B cell (primary cell): ENCODE measurements around the gene GRID2. TPM values are rescaled to one million over a fixed set of nuclear protein-coding genes. Genes with fewer than 3 reads are reported as not detected.

Experiments
- ATAC-seq: fragments of 200-7000 bp; cut with Tn5 transposase; one replicate; pipeline ENCODE4 v1.10.0; 2021; ENCODE audit warnings: low read depth, mild to moderate bottlenecking, moderate number of reproducible peaks, moderate library complexity
- CTCF ChIA-PET: fragments of 350-600 bp; sonication (Branson Sonifier 250); formaldehyde crosslinking; loops from one replicate; lab custom pipeline; 2021; ENCODE audit warnings: antibody characterized with exemption, inconsistent platforms; lab: Charles Lee
- POLR2A ChIA-PET: fragments of 350-600 bp; sonication (Branson Sonifier 250); formaldehyde crosslinking; loops from one replicate; lab custom pipeline; 2021; ENCODE audit warnings: antibody characterized with exemption; lab: Charles Lee
- DNase-seq: peaks from one replicate; pipeline ENCODE4 v3.0.0; 2013
- H2AFZ ChIP-seq: 2 replicates; pipeline ENCODE4 v1.6.1; 2012; ENCODE audit warnings: mild to moderate bottlenecking, low read depth, low read length; ENCODE audit not compliant: insufficient read depth, poor library complexity, severe bottlenecking
- H3K27ac ChIP-seq, 2 donors: 1 replicate in 1 of 2; 2 replicates in 1 of 2; pipeline ENCODE4 v1.5.1; 2012 to 2013; ENCODE audit warnings: low read length in 2 of 2, mild to moderate bottlenecking in 2 of 2, moderate library complexity in 1 of 2
- H3K27me3 ChIP-seq, 4 experiments: fragments of 200-600 bp in 1 of 4; sonication (generic) in 1 of 4; replicated peaks in 1 of 4; 1 replicate in 2 of 4; 2 replicates in 2 of 4; pipeline versions ENCODE4 v1.6.1 to v1.7.0; 2013 to 2016; ENCODE audit warnings: low read length in 3 of 4, mild to moderate bottlenecking in 2 of 4, mixed read lengths in 1 of 4, moderate library complexity in 1 of 4; ENCODE audit not compliant: insufficient read depth in 4 of 4, control insufficient read depth in 3 of 4; ENCODE audit errors: control extremely low read depth in 1 of 4
- H3K36me3 ChIP-seq, 2 experiments: replicated peaks in 1 of 2; 1 replicate in 1 of 2; 2 replicates in 1 of 2; pipeline versions ENCODE4 v1.6.1 to v1.7.1; 2013; ENCODE audit warnings: low read length in 1 of 2; ENCODE audit not compliant: insufficient read depth in 2 of 2, control insufficient read depth in 1 of 2; ENCODE audit errors: control extremely low read depth in 1 of 2, extremely low read depth in 1 of 2
- H3K4me1 ChIP-seq, 2 donors: fragments of 200-600 bp in 1 of 2; sonication (generic) in 1 of 2; 1 replicate in 1 of 2; 2 replicates in 1 of 2; pipeline versions ENCODE4 v1.5.1 to v1.6.1; 2013 to 2017; ENCODE audit warnings: low read length in 2 of 2; ENCODE audit not compliant: control insufficient read depth in 2 of 2, insufficient read depth in 2 of 2
- H3K4me2 ChIP-seq: replicated peaks from 2 replicates; pipeline ENCODE3; 2012; ENCODE audit warnings: mild to moderate bottlenecking, low read depth, low read length; ENCODE audit not compliant: poor library complexity, severe bottlenecking
- H3K4me3 ChIP-seq, 5 experiments: fragments of 200-600 bp in 1 of 5; sonication (generic) in 1 of 5; 1 replicate in 3 of 5; 2 replicates in 2 of 5; pipeline versions ENCODE4 v1.5.1 to v1.7.0; 2011 to 2016; ENCODE audit warnings: low read length in 4 of 5, mild to moderate bottlenecking in 4 of 5, low read depth in 2 of 5, control low read depth in 1 of 5, moderate library complexity in 1 of 5; ENCODE audit not compliant: insufficient read depth in 1 of 5; ENCODE audit errors: control extremely low read depth in 1 of 5, extremely low read depth in 1 of 5
- H3K79me2 ChIP-seq: fragments of 200-600 bp; sonication (generic); one replicate; pipeline ENCODE4 v1.6.0; 2016; ENCODE audit warnings: low read length; ENCODE audit not compliant: control insufficient read depth, insufficient read depth
- H3K9ac ChIP-seq: fragments of 200-600 bp; sonication (generic); 2 replicates; pipeline ENCODE4 v1.6.1; 2017; ENCODE audit warnings: mild to moderate bottlenecking, low read length, moderate library complexity
- H3K9me3 ChIP-seq, 3 donors: one replicate each; pipeline versions ENCODE4 v1.6.1 to v1.7.1; 2013; ENCODE audit warnings: low read length in 2 of 3; ENCODE audit not compliant: control insufficient read depth in 2 of 3, insufficient read depth in 1 of 3; ENCODE audit errors: control extremely low read depth in 1 of 3
- H4K20me1 ChIP-seq: 2 replicates; pipeline ENCODE4 v1.6.0; 2012; ENCODE audit warnings: mild to moderate bottlenecking, low read length; ENCODE audit not compliant: insufficient read depth, control insufficient read depth, poor library complexity, severe bottlenecking
- H3K27ac Mint-ChIP-seq: one replicate; pipeline ENCODE4 v1.8.0; 2021; ENCODE audit warnings: mixed read lengths
- H3K27me3 Mint-ChIP-seq: one replicate; pipeline ENCODE4 v1.8.0; 2021; ENCODE audit warnings: mixed read lengths
- H3K4me1 Mint-ChIP-seq: one replicate; pipeline ENCODE4 v1.8.0; 2021; ENCODE audit warnings: mixed read lengths
- H3K4me3 Mint-ChIP-seq: one replicate; pipeline ENCODE4 v1.8.0; 2021; ENCODE audit warnings: mixed read lengths
- H3K9me3 Mint-ChIP-seq: one replicate; pipeline ENCODE4 v1.8.0; 2022; ENCODE audit warnings: mixed read lengths; ENCODE audit not compliant: insufficient read depth
- EZH2 ChIP-seq: IDR thresholded peaks from 2 replicates; pipeline ENCODE4 v1.6.1; 2012; ENCODE audit warnings: borderline replicate concordance, low read depth, mild to moderate bottlenecking, moderate library complexity, low read length; ENCODE audit not compliant: insufficient read depth, poor library complexity, severe bottlenecking
- WGBS: methylation state at CpG from one replicate; pipeline ENCODE4 v1.1.5; 2013; ENCODE audit warnings: missing lambda C conversion rate; ENCODE audit not compliant: insufficient coverage; 5-methylcytosine and 5-hydroxymethylcytosine counted together
- intact Hi-C: fragments of 100-400 bp; cut with micrococcal nuclease; formaldehyde crosslinking; loops from one replicate; pipeline ENCODE4 v1.10.0; 2022
- polyA plus RNA-seq: library from polyadenylated mRNA; depleted of rRNA; stranded (reverse); fragments of >200 nt; gene quantifications from 2 replicates; pipeline ENCODE4 v1.2.3, GENCODE V29; 2012
- total RNA-seq, 2 donors: library from RNA; stranded (reverse); fragments of 120-200 nt in 1 of 2; gene quantifications; 1 replicate in 1 of 2; 2 replicates in 1 of 2; pipeline versions ENCODE4 v1.2.3 to v1.2.4, GENCODE V29; 2013 to 2022
- TF ChIP-seq, protein P1 (sequence below): fragments of 200-600 bp; IDR thresholded peaks from one replicate; pipeline ENCODE4 v1.8.0; 2022; ENCODE audit warnings: antibody characterized with exemption, mild to moderate bottlenecking

Gene GRID2
- total and polyA plus RNA-seq, 2 donors (not counting 1 experiment from before 2014, with no cell fraction given): not detected

- no peaks in the 10 kb centered on the region for H3K27me3 ChIP-seq
- intact Hi-C loops: no loop called here
- ChIA-PET POLR2A (no interaction called here), CTCF (no interaction called here)
- no peaks in the 10 kb centered on the region for H4K20me1 ChIP-seq
- no peak for DNase-seq
- no peaks in the 10 kb centered on the region for H3K4me1 ChIP-seq
- H3K79me2 ChIP-seq: no peaks in the 10 kb centered on the region
- no peak for ATAC-seq
- WGBS: no CpG with 5 or more reads among the region's 1 CpG
- no peaks in the 10 kb centered on the region for H3K9me3 ChIP-seq
- H3K4me2 ChIP-seq: no peak overlapping the region
- no peak overlapping the region for H3K27ac ChIP-seq
- H3K9ac ChIP-seq: no peak overlapping the region
- H2AFZ ChIP-seq: no peak overlapping the region
- no peaks in the 10 kb centered on the region for H3K27me3 Mint-ChIP-seq
- H3K9me3 Mint-ChIP-seq: peaks cover 2% of the 10 kb centered on the region
- no peak overlapping the region for H3K27ac Mint-ChIP-seq
- no peak overlapping the region for H3K4me3 ChIP-seq
- no peak overlapping the region for H3K4me3 Mint-ChIP-seq
- no peaks in the 10 kb centered on the region for H3K4me1 Mint-ChIP-seq
- TF ChIP-seq, protein P1, sequence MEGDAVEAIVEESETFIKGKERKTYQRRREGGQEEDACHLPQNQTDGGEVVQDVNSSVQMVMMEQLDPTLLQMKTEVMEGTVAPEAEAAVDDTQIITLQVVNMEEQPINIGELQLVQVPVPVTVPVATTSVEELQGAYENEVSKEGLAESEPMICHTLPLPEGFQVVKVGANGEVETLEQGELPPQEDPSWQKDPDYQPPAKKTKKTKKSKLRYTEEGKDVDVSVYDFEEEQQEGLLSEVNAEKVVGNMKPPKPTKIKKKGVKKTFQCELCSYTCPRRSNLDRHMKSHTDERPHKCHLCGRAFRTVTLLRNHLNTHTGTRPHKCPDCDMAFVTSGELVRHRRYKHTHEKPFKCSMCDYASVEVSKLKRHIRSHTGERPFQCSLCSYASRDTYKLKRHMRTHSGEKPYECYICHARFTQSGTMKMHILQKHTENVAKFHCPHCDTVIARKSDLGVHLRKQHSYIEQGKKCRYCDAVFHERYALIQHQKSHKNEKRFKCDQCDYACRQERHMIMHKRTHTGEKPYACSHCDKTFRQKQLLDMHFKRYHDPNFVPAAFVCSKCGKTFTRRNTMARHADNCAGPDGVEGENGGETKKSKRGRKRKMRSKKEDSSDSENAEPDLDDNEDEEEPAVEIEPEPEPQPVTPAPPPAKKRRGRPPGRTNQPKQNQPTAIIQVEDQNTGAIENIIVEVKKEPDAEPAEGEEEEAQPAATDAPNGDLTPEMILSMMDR: no peak
- TF ChIP-seq EZH2: no peak
- no peaks in the 10 kb centered on the region for H3K36me3 ChIP-seq
Measured at GRCh38 chr4:92317047-92317446, 13.3 kb downstream of the GRID2 start.

- Histone ChIP-seq H3K4me3 (no peak overlapping the region), H3K9ac (no peak overlapping the region), H3K4me2 (no peak overlapping the region), H3K9me3 (no peaks in the 10 kb centered on the region), H3K4me1 (no peaks in the 10 kb centered on the region), H3K79me2 (no peaks in the 10 kb centered on the region), H3K27me3 (no peaks in the 10 kb centered on the region), H4K20me1 (no peaks in the 10 kb centered on the region), H3K27ac (no peak overlapping the region), H3K36me3 (no peaks in the 10 kb centered on the region), H2AFZ (no peak overlapping the region)
- intact Hi-C loops: no loop called here
- Mint-ChIP-seq H3K27me3 (no peaks in the 10 kb centered on the region), H3K4me1 (no peaks in the 10 kb centered on the region), H3K27ac (no peak overlapping the region), H3K4me3 (no peak overlapping the region), H3K9me3 (no peaks in the 10 kb centered on the region)
- ChIA-PET POLR2A (no interaction called here), CTCF (no interaction called here)
- no peak for TF ChIP-seq EZH2
- TF ChIP-seq, protein P1: no peak
- DNase-seq (no peak), ATAC-seq (no peak)
- no CpG with 5 or more reads among the region's 2 CpGs for whole genome bisulfite sequencing
Measured at GRCh38 chr4:92328095-92328494, 24.3 kb downstream of the GRID2 start.
